SK-N-SH (cell line): ENCODE data around the gene RERG.

Source experiments
- CTCF ChIP-seq: fragments of 200-600 bp; sonication (generic); IDR thresholded peaks from 2 replicates; pipeline ENCODE4 v1.6.1; 2017; ENCODE audit warnings: antibody characterized with exemption, mild to moderate bottlenecking, moderate library complexity
- EP300 ChIP-seq, 2 experiments: IDR thresholded peaks; 2 replicates each; pipeline versions ENCODE4 v1.4.0 to v1.6.1; 2012; ENCODE audit warnings: borderline replicate concordance in 1 of 2, low read depth in 1 of 2, low read length in 1 of 2
- EZH2phosphoT487 ChIP-seq: fragments of 200-600 bp; sonication (generic); IDR thresholded peaks from 2 replicates; pipeline ENCODE4 v1.6.1; 2017; ENCODE audit warnings: low read depth, mixed run types, mild to moderate bottlenecking, antibody characterized with exemption, moderate library complexity, borderline replicate concordance
- MXI1 ChIP-seq: IDR thresholded peaks from 2 replicates; pipeline ENCODE4 v1.6.1; 2012; ENCODE audit warnings: mild to moderate bottlenecking, low read depth, low read length, improper control_type of control experiment
- POLR2AphosphoS5 ChIP-seq: IDR thresholded peaks from 2 replicates; pipeline ENCODE4 v1.6.1; 2012; ENCODE audit warnings: low read depth, low read length
- RAD21 ChIP-seq: IDR thresholded peaks from 2 replicates; pipeline ENCODE4 v1.6.1; 2012; ENCODE audit warnings: mild to moderate bottlenecking, low read length
- SIN3A ChIP-seq: IDR thresholded peaks from 2 replicates; pipeline ENCODE4 v1.6.1; 2012; ENCODE audit warnings: low read depth, mild to moderate bottlenecking, low read length, moderate library complexity, borderline replicate concordance
- TEAD4 ChIP-seq: IDR thresholded peaks from 2 replicates; pipeline ENCODE4 v1.4.0; 2012; ENCODE audit warnings: mild to moderate bottlenecking, borderline replicate concordance; ENCODE audit not compliant: insufficient read depth
- ZBTB33 ChIP-seq: IDR thresholded peaks from 2 replicates; pipeline ENCODE4 v1.4.0; 2012; ENCODE audit warnings: low read depth, borderline replicate concordance

GRCh38 chr12:15123401-15123800 lies 97.8 kb downstream of the RERG start:
- no peak for TF ChIP-seq ZBTB33
- TF ChIP-seq CTCF: no peak
- no peak for TF ChIP-seq TEAD4
- no peak for TF ChIP-seq RAD21
- no peak for TF ChIP-seq EP300 (IDR thresholded peaks at IDR 0.05; ENCODE audit: borderline replicate concordance in 1 of 2, low read depth in 1 of 2, low read length in 1 of 2)
- TF ChIP-seq POLR2AphosphoS5: no peak
- TF ChIP-seq MXI1: no peak
- TF ChIP-seq EZH2phosphoT487: no peak
- no peak for TF ChIP-seq SIN3A
